NCI-H1436 (cell line): ENCODE measurements around the gene VSTM2B.

Source experiments
- DNase-seq: peaks from one replicate; lab custom pipeline; 2025; lab: John Stamatoyannopoulos, UW

VSTM2B gene

GRCh38 chr19:29497241-29497640, 28.6 kb upstream of the VSTM2B start:
- no peak for DNase-seq

GRCh38 chr19:29497686-29498436, 27.9 kb upstream of the VSTM2B start:
- no peak for DNase-seq

- DNase-seq, result no peak
These were observed 26.4 kb upstream of the VSTM2B start for GRCh38 chr19:29499261-29499920.

- no peak for DNase-seq
These were observed 25.7 kb upstream of the VSTM2B start for GRCh38 chr19:29499921-29500590.

- no peak for DNase-seq
These were observed 23.8 kb upstream of the VSTM2B start for GRCh38 chr19:29501816-29502580.

- no peak for DNase-seq
These were observed 23.3 kb upstream of the VSTM2B start for GRCh38 chr19:29502581-29502850.

GRCh38 chr19:29503140-29503758, 22.5 kb upstream of the VSTM2B start:
- DNase-seq, result no peak

GRCh38 chr19:29503785-29504184, 22.0 kb upstream of the VSTM2B start:
- no peak for DNase-seq

- DNase-seq, result no peak
These were observed 21.3 kb upstream of the VSTM2B start for GRCh38 chr19:29504454-29504853.

- DNase-seq, result no peak
These were observed 20.5 kb upstream of the VSTM2B start for GRCh38 chr19:29505097-29505824.

- no peak for DNase-seq
These were observed 19.2 kb upstream of the VSTM2B start for GRCh38 chr19:29506619-29506911.

- peak; percentile 49 for DNase-seq
These were observed 18.5 kb upstream of the VSTM2B start for GRCh38 chr19:29507081-29507860.

- DNase-seq, result no peak
These were observed 17.6 kb upstream of the VSTM2B start for GRCh38 chr19:29508181-29508580.

- DNase-seq, result no peak
These were observed 16.3 kb upstream of the VSTM2B start for GRCh38 chr19:29509456-29509855.

- no peak for DNase-seq
These were observed 15.0 kb upstream of the VSTM2B start for GRCh38 chr19:29510701-29511265.

GRCh38 chr19:29511768-29512167, 14.0 kb upstream of the VSTM2B start:
- no peak for DNase-seq

GRCh38 chr19:29512748-29513147, 13.0 kb upstream of the VSTM2B start:
- DNase-seq, result no peak

GRCh38 chr19:29514525-29515232, 11.1 kb upstream of the VSTM2B start:
- no peak for DNase-seq

- no peak for DNase-seq
These were observed 10.6 kb upstream of the VSTM2B start for GRCh38 chr19:29515233-29515619.
